Stimulated activated CD4-positive, alpha-beta T cell treated with anti-CD3 and anti-CD28 coated beads, Interleukin-1b, Interleukin-23, amount 100 ng/mL, for 24 hours (primary cell): ENCODE data around the gene FNIP1.
"Not testable (repeated sequence)": the region's sequence is repeated elsewhere in the genome, so short reads cannot be mapped to it uniquely, and the experiment has no call there.

Experiments used
- DNase-seq, 4 experiments: peaks; one replicate each; pipeline ENCODE4 v3.0.0-alpha.2; 2020; ENCODE audit warnings: low read depth in 4 of 4, low spot score in 1 of 4

The FNIP1 gene

DNA sequence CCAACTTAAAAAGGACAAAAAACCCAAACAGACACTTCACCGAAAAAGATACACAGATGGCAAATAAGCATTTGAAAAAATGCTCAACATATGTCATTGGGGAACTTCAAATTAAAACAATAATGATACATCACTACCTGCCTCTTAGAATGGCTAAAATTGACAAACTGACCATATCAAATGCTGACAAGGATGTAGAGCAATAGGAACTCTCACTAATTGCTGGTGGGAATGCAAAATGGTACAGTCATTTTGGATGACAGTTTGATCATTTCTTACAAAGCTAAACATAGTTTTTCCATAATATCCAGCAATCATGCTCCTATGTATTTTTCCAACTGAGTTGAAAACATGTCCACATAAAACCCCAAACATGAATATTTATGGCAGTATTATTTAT is 102.9 kb downstream of the FNIP1 start:
- DNase-seq, result no peak

DNA sequence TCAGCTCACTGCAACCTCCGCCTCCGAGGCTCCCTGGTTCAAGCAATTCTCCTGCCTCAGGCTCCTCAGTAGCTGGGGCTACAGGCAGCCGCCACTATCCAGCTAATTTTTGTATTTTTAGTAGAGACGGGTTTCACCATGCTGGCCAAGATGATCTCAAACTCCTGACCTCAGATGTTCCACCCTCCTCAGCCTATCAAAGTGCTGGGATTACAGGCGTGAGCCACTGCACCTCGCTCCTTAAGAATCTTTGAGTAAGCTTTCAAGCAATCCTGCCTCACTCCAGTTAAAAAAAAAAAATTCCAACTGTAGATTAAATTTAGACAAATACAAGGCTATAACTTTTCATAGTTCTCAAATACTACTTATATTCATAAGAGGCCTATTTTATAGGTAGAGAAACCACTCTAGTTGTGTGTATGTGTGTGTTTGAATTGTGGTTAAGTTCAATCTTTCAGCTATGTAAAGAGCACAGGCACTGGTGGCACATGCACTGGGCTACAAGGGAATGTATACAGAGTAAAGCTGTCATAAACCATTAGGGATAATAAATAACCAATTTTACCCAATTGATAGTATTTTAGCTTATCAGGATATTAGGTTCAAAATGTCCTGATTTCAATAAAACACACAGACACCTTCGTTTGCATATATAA is 111.2 kb downstream of the FNIP1 start:
- DNase-seq, result no peak

DNA sequence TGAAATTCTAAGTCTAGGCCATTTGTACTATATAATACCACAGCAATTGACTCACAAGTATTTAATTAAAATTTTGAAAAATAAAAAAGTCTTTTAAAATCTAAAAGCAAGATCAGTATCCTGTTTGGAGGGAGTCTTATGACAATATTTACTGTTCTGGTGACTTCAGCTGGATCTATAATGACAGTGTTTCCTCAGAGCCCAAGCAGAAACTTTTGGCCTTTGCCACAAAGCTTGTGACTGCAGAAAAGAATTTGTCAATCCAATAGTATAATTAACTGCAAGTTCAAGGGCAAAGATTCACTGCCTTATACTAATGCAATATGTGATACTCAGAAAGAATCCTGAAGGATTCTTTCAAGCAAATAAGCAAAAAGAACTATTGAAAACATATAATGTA is 112.2 kb downstream of the FNIP1 start:
- DNase-seq, result no peak

DNA sequence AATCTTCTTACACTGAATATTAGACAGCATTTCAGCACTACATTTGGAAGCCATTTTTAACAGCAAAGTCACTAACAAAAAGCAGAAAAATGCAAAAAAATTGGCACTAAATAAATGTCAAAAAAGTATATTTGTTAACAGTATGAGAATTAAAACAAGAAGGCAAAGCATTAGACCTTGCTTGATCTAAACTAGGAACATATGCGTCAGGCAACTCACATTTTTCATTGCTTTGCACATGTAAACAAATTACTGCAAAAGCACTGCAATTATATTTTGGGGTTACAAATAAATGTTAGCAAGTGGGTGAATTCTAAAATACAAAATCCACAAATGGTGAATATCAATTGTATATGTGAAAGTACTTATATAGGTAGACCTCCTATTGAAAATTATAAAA is 112.8 kb downstream of the FNIP1 start:
- no peak for DNase-seq

DNA sequence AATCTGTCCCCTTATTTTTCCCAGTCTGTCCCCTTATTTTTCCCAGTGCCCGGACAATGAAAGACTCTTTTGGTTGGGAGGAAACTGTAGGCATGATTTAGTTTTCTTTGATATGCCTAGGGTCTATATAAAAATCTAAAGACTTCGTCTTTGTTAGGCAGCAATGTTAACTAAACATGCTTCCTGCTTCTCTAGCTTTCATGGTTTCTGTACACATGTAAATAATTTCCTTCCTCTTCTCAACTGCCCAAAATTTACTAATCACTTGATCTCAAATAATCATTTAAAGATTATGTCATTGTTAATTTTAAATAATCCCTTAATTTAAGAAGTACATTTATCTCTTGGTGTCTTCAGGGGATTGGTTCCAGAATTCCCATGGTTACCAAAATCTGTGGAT is 114.0 kb downstream of the FNIP1 start:
- no peak for DNase-seq

GRCh38 chr5:131682175-131682574 is 114.6 kb downstream of the FNIP1 start:
- no peak for DNase-seq

GRCh38 chr5:131679911-131680310 is 116.9 kb downstream of the FNIP1 start:
- no peak for DNase-seq

- not testable (repeated sequence) for DNase-seq
Observed at GRCh38 chr5:131678273-131678672, 118.5 kb downstream of the FNIP1 start.

GRCh38 chr5:131677115-131677514 is 119.7 kb downstream of the FNIP1 start:
- DNase-seq, result no peak

DNA sequence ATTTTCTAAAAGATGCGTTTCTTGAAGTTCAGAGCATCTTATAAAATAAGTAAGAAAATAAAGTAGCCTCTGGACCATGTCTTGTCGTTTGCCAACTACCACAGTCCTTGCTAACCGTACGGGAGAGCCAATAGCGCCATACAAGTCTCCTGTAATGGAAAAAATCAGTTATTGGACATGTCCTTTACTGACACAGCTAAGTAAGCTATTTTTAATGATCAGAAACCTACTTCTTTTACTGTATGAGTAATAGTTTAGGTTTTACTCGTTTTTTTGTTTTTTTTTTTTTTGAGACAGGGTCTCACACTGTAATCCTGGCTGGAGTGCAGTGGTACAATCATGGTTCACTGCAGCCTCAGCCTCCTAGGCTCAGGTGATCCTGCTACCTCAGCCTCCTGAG is 124.0 kb downstream of the FNIP1 start:
- no peak for DNase-seq

- no peak for DNase-seq
Observed at GRCh38 chr5:131671994-131672655, 124.7 kb downstream of the FNIP1 start.

DNA sequence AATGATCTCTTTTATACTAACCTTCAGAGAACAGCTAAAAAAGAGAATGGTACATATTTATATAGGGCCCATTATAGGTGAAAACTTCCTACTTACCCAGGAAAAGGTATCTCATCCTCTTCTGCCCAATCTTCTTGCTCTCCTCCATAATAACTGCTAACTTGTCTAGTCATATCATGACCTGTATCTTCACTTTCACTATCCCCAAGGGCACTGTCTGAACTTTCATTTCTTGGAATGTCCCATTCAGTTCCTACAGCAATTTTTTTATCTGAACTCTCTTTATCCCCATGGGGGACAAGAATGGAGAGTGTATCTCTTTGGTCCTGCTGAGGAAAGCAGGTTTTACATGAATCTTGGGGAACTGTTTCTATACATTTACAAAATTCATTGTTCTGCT is 125.4 kb downstream of the FNIP1 start:
- no peak for DNase-seq

DNA sequence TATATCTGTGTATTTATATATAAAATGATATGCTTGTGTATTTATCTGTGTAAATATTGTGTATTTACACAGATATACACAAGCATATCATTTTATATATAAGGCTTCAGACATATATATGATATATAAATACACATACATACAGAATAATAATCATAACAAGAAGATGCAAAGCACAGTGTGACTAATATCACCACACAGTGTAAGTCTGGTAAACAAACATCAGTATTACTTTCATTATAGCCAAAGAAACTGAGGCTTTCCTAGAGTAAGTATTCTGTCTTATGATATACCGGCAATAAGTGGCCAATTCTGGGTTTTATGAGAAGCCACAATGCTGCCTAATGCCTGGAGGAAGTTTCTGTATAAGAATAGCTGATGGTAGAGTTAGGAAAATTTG is 131.9 kb downstream of the FNIP1 start:
- DNase-seq, result no peak

DNA sequence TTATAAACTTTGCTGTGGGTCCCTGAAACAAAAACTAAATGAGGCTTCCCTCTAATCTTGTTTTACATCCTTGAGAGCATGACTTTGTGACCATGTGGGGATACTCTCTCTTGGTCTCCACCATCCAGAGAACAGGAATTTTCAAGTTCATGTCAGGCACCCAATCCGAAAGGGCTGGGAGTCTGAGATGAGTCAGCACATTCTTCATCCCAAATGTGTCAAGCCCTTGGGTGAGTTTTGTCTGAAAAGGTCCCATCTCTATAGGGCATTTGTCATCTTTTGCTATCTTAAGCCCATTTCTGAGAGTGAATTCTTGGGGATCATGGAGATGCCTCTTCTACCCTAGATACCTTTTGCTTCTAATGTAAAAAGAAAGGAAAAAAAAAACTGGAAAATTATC is 134.9 kb downstream of the FNIP1 start:
- no peak for DNase-seq

DNA sequence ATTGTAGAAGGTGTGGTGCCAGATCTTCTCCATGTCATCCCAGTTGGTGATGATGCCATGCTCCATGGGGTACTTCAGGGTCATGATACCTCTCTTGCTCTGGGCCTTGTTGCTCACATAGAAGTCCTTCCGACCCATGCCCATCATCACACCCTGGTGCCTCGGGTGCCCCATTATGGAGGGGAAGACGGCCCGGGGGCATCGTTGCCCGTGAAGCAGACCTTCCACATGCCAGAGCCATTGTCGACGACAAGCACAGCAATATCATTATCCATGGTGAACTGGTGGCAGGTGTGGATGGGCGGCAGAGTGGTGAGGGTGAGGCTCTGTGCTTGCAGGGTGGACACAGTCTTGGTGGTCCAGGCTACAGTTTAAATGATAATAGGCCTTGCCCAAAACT is 137.0 kb downstream of the FNIP1 start:
- no peak for DNase-seq

DNA sequence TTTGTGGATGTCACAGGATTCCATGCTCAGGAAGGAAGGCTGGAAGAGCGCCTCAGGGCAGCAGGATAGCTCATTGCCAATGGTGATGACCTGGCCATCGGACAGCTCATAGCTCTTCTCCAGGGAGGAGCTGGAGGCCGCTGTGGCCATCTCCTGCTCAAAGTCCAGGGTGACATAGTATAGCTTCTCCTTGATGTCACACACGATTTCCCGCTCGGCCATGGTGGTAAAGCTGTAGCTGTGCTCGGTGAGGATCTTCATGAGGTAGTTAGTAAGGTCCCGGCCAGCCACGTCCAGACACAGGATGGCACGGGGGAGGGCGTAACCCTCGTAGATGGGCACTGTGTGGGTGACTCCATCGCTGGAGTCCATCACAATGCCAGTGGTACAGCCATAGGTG is 137.5 kb downstream of the FNIP1 start:
- no peak for DNase-seq

DNA sequence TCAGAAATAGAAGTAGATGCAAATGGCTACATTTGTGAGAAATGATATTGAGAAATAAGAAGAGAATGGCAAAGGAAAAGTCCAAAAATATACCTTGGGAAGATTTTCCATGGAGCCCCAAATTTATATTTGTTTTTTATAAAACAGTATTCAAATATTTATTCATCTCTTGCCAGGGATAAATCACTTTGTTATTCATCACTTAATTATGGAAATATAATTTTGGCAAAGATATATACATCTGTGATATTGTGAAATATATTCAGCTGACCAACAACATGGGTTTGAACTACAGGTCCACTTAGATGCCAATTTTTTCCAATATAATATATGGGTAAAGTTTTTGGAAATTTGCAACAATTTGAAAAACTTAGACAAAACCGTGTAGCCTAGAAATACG is 142.0 kb downstream of the FNIP1 start:
- no peak for DNase-seq

GRCh38 chr5:131654309-131654708 is 142.5 kb downstream of the FNIP1 start:
- DNase-seq, result no peak

DNA sequence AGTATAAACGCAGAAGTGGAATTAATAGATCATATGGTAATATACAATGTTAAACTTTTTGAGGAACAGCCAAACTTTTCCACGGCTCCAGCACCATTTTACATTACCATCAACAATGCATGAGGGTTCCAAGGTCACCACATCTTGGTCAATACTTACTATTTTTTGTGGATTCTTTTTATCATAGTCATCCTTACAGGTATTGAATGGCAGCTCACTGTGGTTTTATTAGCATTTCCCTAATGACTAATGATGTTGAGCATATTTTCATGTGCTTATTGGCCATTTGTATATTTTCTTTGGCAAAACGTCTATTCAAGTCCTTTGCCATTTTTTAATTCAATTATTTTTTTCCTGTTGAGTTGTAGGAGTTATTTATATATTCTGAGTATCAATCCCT is 147.7 kb downstream of the FNIP1 start:
- no peak for DNase-seq

DNA sequence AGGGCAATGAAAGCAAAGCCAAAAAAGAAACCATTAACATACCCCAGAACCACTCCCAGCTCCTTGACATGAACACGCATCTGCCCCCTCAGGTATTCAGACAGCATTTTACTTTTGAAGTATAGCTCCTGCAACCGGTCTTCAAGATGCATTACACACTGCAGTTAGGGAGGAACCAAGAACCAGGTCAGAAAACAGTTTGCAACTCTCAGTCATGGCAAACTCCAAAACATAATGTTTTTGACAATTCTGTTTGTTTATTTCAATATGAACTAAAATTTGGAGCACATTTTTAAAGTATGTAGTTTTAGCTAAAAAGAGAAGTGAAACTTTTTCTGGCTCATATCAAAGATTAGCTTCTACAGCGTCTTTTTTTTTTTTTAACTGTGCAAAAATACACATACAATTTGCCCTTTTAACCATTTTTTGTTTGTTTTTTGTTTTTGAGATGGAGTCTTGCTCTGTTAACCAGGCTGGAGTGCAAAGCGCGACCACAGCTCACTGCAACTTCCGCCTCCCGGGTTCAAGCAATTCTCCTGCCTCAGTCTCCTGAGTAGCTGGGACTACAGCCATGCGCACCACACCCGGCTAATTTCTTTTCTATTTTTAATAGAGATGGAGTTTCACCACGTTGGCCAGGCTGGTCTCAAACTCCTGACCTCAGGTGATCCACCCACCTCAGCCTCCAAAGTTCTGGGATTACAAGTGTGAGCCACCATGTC is 149.6 kb downstream of the FNIP1 start:
- no peak for DNase-seq

DNA sequence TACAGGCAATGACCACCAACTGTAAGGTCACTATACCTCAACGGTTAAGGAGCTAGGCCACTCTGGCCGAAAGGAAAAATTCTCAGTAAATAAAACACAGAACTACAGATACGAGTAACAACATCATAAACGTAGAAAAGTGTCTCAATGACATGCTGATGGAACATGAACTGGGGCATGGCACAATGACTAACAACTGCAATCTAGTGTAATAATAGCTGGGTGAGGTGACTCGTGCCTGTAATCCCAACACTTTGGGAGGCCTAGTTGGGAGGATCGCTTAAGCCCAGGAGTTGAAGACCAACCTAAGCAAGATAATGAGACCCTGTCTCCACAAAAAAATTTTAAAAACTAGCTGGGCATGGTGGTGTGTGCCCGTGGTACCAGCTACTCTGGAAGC is 152.0 kb downstream of the FNIP1 start:
- DNase-seq, result no peak

GRCh38 chr5:131644370-131644769 is 152.4 kb downstream of the FNIP1 start:
- no peak for DNase-seq

DNA sequence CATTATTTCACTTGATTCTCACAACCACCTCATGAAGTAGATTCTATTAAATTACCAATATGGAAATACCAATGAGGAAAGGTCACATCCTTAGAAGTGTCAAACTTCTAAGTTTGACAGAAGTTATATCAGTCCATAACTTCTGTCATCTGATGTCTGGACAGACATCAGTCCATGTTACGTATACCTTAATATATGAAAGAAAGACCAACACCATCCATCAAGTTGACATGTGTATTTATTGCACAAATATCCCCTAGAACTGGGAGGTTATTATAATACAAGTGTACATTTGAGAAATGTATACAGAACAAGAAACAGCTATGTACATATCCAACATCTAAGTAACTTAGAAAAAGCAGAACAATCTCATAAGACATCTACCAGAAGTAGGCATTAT is 155.3 kb downstream of the FNIP1 start:
- no peak for DNase-seq
